Stimulated activated naive CD8-positive, alpha-beta T cell treated with anti-CD3 and anti-CD28 coated beads, Interleukin-15, Interleukin-2, amounts not matched to agents 100 ng/mL and 50 ng/mL, for 24 hours (primary cell): ENCODE results near the gene SLC44A2.

Experiments
- H3K27ac Mint-ChIP-seq: one replicate; pipeline ENCODE4 v1.8.0; 2021; ENCODE audit warnings: mild to moderate bottlenecking, mixed read lengths
- H3K27me3 Mint-ChIP-seq: one replicate; pipeline ENCODE4 v1.8.0; 2021; ENCODE audit warnings: mixed read lengths
- H3K36me3 Mint-ChIP-seq: one replicate; pipeline ENCODE4 v1.8.0; 2021; ENCODE audit warnings: low read depth, mixed read lengths
- H3K4me1 Mint-ChIP-seq: one replicate; pipeline ENCODE4 v1.8.0; 2021; ENCODE audit warnings: low read depth, mixed read lengths
- H3K4me3 Mint-ChIP-seq: one replicate; pipeline ENCODE4 v1.8.0; 2021; ENCODE audit warnings: mild to moderate bottlenecking, mixed read lengths
- H3K9me3 Mint-ChIP-seq: one replicate; pipeline ENCODE4 v1.8.0; 2021; ENCODE audit warnings: mixed read lengths

The SLC44A2 gene

DNA sequence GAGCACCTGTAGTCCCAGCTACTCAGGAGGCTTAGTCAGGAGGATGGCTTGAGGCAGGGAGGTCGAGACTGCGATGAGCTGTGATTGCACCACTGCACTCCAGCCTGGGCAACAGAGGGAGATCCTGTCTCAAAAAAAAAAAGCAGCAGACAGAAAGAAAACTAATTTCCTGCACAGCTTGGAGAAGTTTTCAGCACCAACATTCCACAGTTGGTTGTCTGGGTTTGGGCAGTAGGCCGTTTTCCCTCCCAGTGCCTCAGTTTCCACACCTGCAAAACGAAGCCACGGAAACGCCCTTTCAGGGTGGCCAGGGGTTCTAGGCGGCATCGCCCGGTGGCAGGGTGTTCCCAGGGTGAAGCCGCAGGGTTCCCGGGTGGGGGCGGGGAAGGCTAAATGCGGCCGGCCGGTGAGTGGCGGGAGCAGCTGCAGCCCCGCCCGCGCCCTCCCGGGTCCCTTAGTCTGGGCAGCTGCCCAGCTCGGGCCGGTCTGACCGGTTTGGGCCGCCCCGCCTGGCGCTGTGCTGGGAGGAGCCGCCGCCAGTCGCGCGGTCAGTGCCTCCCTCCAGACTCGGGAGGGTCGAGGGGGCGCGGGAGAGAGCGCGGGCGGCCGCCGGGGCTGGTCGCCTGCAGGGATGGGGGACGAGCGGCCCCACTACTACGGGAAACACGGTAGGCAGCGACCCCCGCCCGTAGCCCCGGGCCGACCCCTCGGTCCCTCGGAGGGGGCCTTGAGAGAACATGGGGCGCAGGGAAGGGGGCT is at the start of gene SLC44A2:
TSS of gene SLC44A2 (plus strand) at position 551 of the 759 bp plus-strand sequence. CDS start at position 632, 81 bp downstream.
- Mint-ChIP-seq H3K9me3 (no peaks in the 10 kb centered on the region), H3K36me3 (peaks cover 23% of the 10 kb centered on the region), H3K27ac (no peak within 1 kb of the TSS), H3K27me3 (no peaks in the 10 kb centered on the region), H3K4me3 (no peak within 1 kb of the TSS), H3K4me1 (peaks cover 43% of the 10 kb centered on the region)

DNA sequence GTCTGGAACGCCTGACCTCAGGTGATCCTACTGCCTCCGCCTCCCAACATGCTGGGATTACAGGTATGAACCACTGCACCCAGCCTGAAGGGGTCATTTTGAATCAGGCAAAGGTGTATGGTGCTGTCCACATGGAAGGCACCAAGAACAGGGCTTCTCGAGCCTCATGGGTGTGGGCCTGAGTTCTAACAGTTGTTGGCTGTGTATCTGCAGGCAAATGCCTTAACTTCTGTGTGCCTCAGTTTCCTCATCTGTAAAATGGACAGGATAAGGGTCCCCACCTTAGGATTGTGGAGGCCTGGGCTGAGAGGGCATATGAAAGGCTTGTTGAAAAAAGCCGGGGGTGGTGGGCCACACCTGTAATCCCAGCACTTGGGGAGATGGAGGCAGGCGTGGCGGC is 47.4 kb upstream of the SLC44A2 start:
- H3K27me3 Mint-ChIP-seq: no peaks in the 10 kb centered on the region
- H3K36me3 Mint-ChIP-seq: no peaks in the 10 kb centered on the region
- H3K9me3 Mint-ChIP-seq: no peaks in the 10 kb centered on the region
- no peak overlapping the region for H3K27ac Mint-ChIP-seq
- no peak overlapping the region for H3K4me3 Mint-ChIP-seq
- H3K4me1 Mint-ChIP-seq: peaks cover 6% of the 10 kb centered on the region

DNA sequence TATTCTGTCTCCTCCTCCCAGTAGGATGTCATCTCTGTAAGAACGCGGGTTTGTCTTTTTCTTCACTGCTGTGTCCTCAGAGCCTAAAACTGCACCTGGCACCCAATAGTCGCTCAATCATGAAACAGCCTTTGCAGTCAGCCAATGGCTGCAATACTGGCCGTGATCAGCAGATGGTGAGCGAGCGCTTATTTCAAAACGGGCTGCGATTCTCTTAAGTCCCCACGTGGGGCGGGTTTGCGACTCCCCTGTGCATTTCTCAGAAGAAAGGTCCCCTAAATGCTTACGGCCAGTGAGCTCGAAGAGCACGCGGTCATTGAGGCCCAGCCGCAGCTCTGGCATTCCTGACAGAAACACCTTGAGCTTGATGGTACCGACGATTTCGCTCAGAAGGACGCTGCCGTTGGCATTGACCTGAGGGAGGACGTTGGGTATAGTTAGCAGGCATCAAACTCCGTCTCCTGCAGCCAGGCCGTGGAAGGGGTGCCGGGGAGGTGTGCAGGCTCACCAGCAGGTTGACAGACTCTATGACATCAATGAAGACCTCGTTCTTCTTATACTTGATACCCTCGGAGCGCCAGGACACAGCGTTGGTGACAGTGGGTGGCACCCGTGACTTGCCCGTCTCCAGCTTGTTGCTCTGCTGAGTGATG is 44.2 kb upstream of the SLC44A2 start:
- H3K4me3 Mint-ChIP-seq: no peak overlapping the region
- no peaks in the 10 kb centered on the region for H3K36me3 Mint-ChIP-seq
- no peaks in the 10 kb centered on the region for H3K27me3 Mint-ChIP-seq
- H3K4me1 Mint-ChIP-seq: peaks cover 14% of the 10 kb centered on the region
- H3K9me3 Mint-ChIP-seq: no peaks in the 10 kb centered on the region
- H3K27ac Mint-ChIP-seq: no peak overlapping the region

DNA sequence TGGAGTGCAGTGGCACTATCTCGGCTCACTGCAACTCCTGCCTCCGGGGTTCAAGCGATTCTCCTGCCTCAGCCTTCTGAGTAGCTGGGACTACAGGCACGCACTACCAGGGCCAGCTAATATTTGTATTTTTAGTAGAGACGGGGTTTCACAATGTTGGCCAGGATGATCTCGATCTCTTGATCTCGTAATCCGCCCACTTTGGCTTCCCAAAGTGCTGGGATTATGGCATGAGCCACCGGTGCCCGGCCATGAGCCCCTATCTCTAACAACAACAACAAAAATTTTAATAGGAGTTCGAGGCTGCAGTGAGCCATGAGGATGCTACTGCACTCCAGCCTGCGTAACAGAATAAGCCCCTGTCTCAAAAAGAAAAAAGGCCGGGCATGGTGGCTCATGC is 43.3 kb upstream of the SLC44A2 start:
- no peaks in the 10 kb centered on the region for H3K27me3 Mint-ChIP-seq
- H3K27ac Mint-ChIP-seq: no peak overlapping the region
- no peaks in the 10 kb centered on the region for H3K36me3 Mint-ChIP-seq
- peaks cover 14% of the 10 kb centered on the region for H3K4me1 Mint-ChIP-seq
- H3K4me3 Mint-ChIP-seq: no peak overlapping the region
- H3K9me3 Mint-ChIP-seq: no peaks in the 10 kb centered on the region

DNA sequence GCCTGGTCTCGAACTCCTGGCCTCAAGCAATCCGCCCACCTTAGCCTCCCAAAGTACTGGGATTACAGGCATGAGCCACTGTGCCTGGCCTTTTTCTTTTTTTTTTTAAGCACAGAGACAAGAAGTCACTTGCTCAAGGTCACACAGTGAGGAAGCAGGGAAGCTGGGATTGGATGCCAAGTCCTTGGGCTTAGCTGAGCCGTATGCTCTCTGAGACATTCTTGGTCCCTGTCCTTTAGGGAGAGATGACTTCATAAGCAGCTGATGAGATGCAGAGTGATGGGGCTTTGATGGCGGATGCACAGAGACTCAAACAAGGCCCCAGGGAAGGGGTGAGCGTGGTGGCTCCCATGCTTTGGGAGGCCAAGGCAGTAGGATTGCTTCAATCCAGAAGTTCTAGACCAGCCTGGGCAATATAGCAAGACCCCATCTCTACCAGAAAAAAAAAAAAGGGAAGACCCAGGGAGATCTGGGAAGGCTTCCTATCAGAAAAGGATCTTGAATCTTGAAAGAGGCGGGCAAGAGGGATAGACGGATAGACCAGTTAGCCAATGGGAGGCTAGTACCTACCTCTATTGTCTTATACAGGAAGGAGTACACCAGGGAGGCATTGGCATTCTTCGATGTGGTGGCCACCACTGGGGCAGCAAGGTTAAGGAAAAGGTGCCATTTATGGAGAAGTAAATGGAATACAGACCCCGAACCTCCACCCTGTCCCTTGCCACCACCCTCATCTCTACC is 42.1 kb upstream of the SLC44A2 start:
- peaks cover 20% of the 10 kb centered on the region for H3K4me1 Mint-ChIP-seq

DNA sequence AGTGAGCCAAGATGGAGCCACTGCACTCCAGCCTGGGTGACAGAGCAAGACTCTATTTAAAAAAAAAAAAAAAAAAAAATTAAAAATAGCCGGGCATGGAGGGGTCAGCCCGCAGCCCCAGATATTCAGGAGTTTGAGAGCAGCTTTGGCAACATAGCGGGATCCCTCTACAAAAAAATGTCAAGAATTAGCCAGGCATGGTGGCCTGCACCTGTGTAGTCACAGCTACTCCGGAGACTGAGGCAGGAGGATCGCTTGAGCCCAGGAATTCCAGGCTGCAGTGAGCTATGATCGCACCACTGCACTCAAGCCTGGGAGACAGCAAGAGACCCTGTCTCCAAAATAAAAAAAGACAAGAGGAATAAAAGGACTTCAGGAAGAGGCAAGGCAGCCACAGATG is 39.0 kb upstream of the SLC44A2 start:
- Mint-ChIP-seq H3K36me3 (no peaks in the 10 kb centered on the region), H3K4me1 (peaks cover 14% of the 10 kb centered on the region), H3K27me3 (peaks cover 8% of the 10 kb centered on the region), H3K4me3 (no peak overlapping the region), H3K9me3 (no peaks in the 10 kb centered on the region), H3K27ac (no peak overlapping the region)

More for the DNA sequence above, 42.1 kb upstream of the SLC44A2 start:
- no peaks in the 10 kb centered on the region for H3K9me3 Mint-ChIP-seq
- no peak overlapping the region for H3K27ac Mint-ChIP-seq
- H3K27me3 Mint-ChIP-seq: peaks cover 8% of the 10 kb centered on the region
- no peaks in the 10 kb centered on the region for H3K36me3 Mint-ChIP-seq
- H3K4me3 Mint-ChIP-seq: no peak overlapping the region

DNA sequence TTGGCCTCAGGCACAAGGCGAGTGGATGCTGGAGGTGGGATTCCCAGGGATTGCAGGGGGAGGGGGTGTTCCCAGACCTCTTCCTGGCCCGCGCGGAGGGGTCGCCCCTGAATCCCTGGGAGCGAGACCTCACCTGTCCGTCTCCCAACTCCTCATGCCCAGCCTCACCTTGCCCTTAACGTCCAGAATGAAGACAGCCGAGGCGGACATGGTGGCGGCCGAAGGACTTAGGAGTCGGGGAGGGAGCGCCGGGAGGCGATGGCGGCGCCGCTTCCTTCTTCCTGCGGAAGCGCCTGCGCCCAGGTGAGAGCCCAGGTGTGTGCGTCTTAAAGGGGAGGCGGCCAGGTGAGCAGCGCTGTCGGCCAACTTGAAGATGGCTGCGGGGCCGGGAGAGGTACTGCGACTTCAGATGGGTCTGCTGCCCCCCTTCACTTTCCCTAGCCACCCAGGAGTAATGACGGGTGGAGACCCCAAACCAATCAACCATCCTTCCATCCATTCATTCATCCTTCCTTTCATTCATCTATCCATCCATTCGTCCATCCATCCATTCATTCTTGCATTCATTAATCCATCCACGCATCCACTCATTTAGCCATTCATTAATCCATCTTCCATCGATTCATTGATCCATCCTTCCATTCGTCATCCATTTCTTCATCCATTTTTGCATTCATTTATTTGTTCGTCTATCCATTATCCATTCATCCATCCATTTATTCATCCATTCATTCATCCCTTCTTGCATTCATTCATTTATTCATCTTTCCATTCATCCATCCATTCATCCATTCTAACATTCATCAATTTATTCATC is 38.1 kb upstream of the SLC44A2 start, which contains the start of gene AP1M2:
TSS of gene AP1M2 (minus strand) at position 291 of the 817 bp plus-strand sequence. CDS start at position 210, 81 bp downstream.
- no peaks in the 10 kb centered on the region for H3K36me3 Mint-ChIP-seq
- H3K9me3 Mint-ChIP-seq: no peaks in the 10 kb centered on the region
- peaks cover 14% of the 10 kb centered on the region for H3K4me1 Mint-ChIP-seq
- H3K27me3 Mint-ChIP-seq: peaks cover 8% of the 10 kb centered on the region
- H3K27ac Mint-ChIP-seq: no peak within 1 kb of the TSS
- no peak within 1 kb of the TSS for H3K4me3 Mint-ChIP-seq

DNA sequence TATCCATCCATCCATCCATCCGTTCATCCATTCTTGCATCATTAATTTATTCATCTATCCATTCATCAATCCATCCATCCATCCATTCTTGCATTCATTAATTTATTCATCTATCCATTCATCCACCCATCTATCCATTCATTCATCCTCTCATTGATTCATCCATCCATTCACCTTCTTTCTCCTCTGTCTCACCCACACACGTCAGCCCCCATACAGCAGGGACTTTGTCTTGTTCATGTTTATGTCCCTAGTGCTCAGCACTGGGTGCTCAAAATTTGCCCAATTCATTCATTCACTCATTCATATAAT is 37.6 kb upstream of the SLC44A2 start:
- Mint-ChIP-seq H3K27me3 (peaks cover 8% of the 10 kb centered on the region), H3K4me3 (no peak overlapping the region), H3K36me3 (no peaks in the 10 kb centered on the region), H3K4me1 (peaks cover 14% of the 10 kb centered on the region), H3K9me3 (no peaks in the 10 kb centered on the region), H3K27ac (no peak overlapping the region)

DNA sequence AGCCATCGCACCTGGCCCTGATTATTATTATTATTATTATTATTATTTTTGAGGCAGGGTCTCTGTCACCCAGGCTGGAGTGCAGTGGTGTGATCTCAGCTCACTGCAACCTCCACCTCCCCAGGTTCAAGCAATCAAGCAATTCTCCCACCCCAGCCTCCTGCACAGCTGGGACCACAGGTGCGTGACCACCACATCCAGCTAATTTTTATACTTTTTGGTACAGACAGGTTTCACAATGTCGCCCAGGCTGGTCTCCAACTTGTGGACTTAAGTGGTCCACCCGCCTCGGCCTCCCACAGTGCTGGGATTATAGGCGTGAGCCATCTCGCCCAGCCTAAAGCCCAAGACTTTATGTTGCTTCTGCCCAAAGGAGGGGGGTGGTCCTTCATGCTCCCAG is 32.2 kb upstream of the SLC44A2 start:
- no peak overlapping the region for H3K4me3 Mint-ChIP-seq
- H3K36me3 Mint-ChIP-seq: no peaks in the 10 kb centered on the region
- H3K27ac Mint-ChIP-seq: no peak overlapping the region
- H3K9me3 Mint-ChIP-seq: no peaks in the 10 kb centered on the region
- H3K27me3 Mint-ChIP-seq: no peaks in the 10 kb centered on the region
- H3K4me1 Mint-ChIP-seq: peaks cover 24% of the 10 kb centered on the region

DNA sequence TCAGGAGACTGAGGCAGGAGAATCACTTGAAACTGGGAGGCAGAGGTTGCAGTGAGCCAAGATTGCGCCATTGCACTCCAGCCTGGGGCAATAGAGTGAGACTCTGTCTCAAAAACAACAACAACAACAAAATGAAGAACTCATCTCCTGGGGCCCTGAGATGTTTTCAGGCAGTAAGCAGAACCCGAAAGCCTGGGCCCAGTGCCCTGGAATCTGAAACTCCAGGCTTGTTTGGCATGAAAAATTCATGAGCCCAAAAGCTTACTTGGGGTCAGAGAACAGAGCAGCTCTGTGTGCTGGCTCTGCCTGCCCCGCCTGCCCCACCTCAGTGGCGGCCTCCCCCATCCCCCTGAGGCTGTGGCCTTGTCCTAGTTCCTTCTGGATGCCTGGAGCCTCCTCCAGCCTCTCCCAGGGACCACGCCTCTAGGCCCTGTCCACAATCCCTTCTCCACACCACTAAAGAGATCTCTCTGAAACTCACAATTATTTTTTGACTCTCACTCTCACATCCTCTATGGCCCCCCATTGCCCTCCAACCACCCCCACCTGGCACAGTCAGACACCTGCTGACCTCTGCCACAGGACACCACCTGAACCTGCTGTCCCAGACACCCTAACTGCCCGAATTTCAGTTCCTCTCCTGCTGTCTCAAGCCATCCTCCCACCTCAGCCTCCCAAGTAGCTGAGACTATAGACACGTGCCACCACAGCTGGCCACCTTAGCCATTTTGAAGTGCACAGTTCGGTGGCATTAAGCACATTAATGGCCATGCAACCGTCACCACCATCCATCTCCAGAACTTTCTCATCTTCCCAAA is 31.3 kb upstream of the SLC44A2 start:
- H3K27me3 Mint-ChIP-seq: no peaks in the 10 kb centered on the region
- H3K4me3 Mint-ChIP-seq: no peak overlapping the region

DNA sequence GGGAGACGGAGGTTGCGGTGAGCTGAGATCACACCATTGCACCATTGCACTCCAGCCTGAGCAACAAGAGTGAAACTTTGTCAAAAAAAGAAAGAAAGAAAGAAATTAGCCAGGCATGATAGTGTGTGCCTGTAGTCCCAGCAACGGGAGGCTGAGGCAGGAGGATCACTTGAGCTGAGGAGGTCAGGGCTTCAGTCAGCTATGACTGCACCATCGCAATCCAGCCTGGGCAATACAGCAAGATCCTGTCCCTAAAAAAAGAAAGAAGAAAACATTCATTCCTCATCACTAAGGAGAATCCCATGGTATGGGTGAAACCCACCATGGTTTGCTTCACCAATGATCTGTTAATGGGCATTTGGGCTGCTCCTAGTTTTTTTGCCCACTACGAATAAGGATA is 25.2 kb upstream of the SLC44A2 start:
- peaks cover 5% of the 10 kb centered on the region for H3K36me3 Mint-ChIP-seq
- H3K4me1 Mint-ChIP-seq: peaks cover 43% of the 10 kb centered on the region
- H3K9me3 Mint-ChIP-seq: no peaks in the 10 kb centered on the region
- no peaks in the 10 kb centered on the region for H3K27me3 Mint-ChIP-seq
- H3K27ac Mint-ChIP-seq: no peak overlapping the region
- H3K4me3 Mint-ChIP-seq: no peak overlapping the region

More for the DNA sequence above, 31.3 kb upstream of the SLC44A2 start:
- peak overlapping the region; percentile 58 for H3K27ac Mint-ChIP-seq
- peaks cover 24% of the 10 kb centered on the region for H3K4me1 Mint-ChIP-seq
- H3K9me3 Mint-ChIP-seq: no peaks in the 10 kb centered on the region
- no peaks in the 10 kb centered on the region for H3K36me3 Mint-ChIP-seq

DNA sequence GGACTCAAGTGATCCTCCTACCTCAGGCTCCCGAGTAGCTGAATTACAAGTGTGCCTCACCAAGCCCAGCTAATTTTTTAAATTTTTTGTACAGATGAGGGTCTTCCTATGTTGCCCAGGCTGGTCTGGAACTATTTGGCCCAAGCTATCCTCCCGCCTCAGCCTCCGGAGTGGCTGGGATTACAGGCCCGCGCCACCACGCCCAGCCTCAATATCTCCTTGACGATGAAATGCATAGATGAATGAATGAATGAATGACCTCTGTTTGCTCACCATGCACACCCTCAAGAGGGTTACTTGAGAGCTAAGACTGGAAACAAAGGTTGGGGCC is 23.4 kb upstream of the SLC44A2 start:
- Mint-ChIP-seq H3K27ac (peak overlapping the region; percentile 68), H3K4me3 (peak overlapping the region; percentile 59), H3K9me3 (no peaks in the 10 kb centered on the region), H3K36me3 (peaks cover 5% of the 10 kb centered on the region), H3K4me1 (peaks cover 32% of the 10 kb centered on the region), H3K27me3 (no peaks in the 10 kb centered on the region)

DNA sequence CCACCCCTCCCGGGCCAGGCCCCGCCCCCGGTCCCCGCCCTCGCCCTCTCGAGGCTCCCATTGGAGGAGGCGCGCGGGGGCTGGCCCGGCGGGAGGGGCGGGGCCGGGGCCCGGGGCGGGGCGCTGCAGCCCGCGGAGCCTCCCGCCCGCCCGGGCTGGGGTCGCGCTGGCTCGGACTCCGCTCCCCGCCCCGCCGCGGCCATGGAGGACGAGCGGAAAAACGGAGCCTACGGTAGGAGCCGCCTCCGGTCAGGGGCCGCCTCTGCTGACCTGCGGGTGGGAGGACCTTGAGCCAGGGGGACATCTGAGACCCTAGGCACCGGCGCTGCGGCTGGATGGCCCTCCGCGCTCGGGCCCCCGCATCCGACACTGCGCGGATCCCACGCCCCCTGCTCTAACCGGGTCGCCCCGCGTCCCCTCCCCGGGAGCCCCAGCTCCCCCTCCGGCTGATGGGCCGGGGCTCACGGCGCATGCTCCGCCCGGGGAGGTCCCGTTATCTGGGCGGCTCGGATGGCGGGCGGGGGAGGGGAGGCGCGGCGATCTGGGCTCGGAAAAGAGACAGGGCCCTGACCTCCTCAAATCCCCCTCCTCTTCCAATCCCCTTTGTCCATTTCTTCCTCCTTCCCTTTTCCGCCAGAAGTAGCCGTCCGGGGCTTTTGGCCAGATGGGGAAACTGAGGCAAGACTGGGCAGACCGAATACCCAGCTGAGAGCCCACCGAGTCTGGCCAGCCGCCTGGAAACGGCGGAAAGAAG is 22.8 kb upstream of the SLC44A2 start:
- Mint-ChIP-seq H3K27ac (peak overlapping the region; percentile 91), H3K4me3 (peak overlapping the region; percentile 95), H3K4me1 (peaks cover 34% of the 10 kb centered on the region), H3K27me3 (no peaks in the 10 kb centered on the region), H3K9me3 (no peaks in the 10 kb centered on the region), H3K36me3 (peaks cover 5% of the 10 kb centered on the region)
